ENCODE data around the gene SMC2.

DNA sequence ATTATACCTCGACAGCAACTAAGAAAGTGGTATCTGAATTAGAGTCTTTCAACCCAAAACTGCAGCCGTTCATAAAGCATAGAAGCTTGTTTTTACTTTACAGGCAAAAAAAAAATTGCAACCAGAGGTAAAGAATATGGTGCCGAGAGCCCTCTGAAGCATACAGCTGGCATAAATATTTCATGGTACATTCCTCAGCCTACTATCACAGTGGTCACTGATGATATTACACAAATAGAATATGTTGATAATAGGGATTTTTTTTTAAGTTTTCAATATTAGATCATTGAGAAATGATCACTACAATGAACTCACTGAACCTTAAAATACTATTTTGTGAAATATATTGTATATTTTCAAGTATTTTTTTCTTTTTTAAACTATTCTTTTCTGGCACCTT, 6.2 kb upstream of the SMC2 start:
- TF ChIP-seq, protein P1, sequence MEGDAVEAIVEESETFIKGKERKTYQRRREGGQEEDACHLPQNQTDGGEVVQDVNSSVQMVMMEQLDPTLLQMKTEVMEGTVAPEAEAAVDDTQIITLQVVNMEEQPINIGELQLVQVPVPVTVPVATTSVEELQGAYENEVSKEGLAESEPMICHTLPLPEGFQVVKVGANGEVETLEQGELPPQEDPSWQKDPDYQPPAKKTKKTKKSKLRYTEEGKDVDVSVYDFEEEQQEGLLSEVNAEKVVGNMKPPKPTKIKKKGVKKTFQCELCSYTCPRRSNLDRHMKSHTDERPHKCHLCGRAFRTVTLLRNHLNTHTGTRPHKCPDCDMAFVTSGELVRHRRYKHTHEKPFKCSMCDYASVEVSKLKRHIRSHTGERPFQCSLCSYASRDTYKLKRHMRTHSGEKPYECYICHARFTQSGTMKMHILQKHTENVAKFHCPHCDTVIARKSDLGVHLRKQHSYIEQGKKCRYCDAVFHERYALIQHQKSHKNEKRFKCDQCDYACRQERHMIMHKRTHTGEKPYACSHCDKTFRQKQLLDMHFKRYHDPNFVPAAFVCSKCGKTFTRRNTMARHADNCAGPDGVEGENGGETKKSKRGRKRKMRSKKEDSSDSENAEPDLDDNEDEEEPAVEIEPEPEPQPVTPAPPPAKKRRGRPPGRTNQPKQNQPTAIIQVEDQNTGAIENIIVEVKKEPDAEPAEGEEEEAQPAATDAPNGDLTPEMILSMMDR (conservative IDR thresholded peaks at IDR 0.05 in 1 of 2, IDR thresholded peaks at IDR 0.05 in 1 of 2; ENCODE audit: extremely low read depth in 1 of 2, insufficient read depth in 1 of 2, low read depth in 1 of 2, low read length in 2 of 2) = peak in 1 of 2 donors; percentile 9
- TF ChIP-seq EZH2 (IDR thresholded peaks at IDR 0.05; ENCODE audit: borderline replicate concordance, low read length) = no peak
